Loucy (cell line): Measurements from ENCODE around the gene NUTM2B.
"Not testable (repeated sequence)": the region's sequence is repeated elsewhere in the genome, so short reads cannot be mapped to it uniquely, and the experiment has no call there.

Experiments
- H2AFZ ChIP-seq: fragments of 200-600 bp; sonication (generic); 2 replicates; pipeline ENCODE4 v1.6.0; 2016; ENCODE audit warnings: antibody characterized with exemption, mild to moderate bottlenecking, low read length, moderate library complexity
- H3F3A ChIP-seq: fragments of 200-600 bp; 2 replicates; pipeline ENCODE4 v1.6.0; 2016; ENCODE audit warnings: antibody characterized with exemption, low read depth, mild to moderate bottlenecking
- H3K27me3 ChIP-seq: fragments of 200-600 bp; sonication (generic); 2 replicates; pipeline ENCODE4 v1.6.1; 2014; ENCODE audit warnings: low read length, mild to moderate bottlenecking; ENCODE audit not compliant: insufficient read depth, poor library complexity, severe bottlenecking
- H3K36me3 ChIP-seq: fragments of 200-600 bp; sonication (generic); 2 replicates; pipeline ENCODE4 v1.6.1; 2016; ENCODE audit warnings: low read length; ENCODE audit not compliant: insufficient read depth
- H3K4me1 ChIP-seq: fragments of 200-600 bp; sonication (generic); 2 replicates; pipeline ENCODE4 v1.5.1; 2014; ENCODE audit warnings: low read length, mild to moderate bottlenecking; ENCODE audit not compliant: insufficient read depth, poor library complexity, severe bottlenecking
- H3K4me2 ChIP-seq: fragments of 200-600 bp; sonication (generic); 2 replicates; pipeline ENCODE4 v1.6.0; 2014; ENCODE audit warnings: antibody characterized with exemption, low read length, low read depth, mild to moderate bottlenecking; ENCODE audit not compliant: poor library complexity, severe bottlenecking
- H3K4me3 ChIP-seq: fragments of 200-600 bp; sonication (generic); 2 replicates; pipeline ENCODE4 v1.5.1; 2014; ENCODE audit warnings: low read length, mild to moderate bottlenecking, mixed read lengths; ENCODE audit not compliant: poor library complexity, severe bottlenecking
- H3K79me2 ChIP-seq: fragments of 200-600 bp; sonication (generic); 2 replicates; pipeline ENCODE4 v1.6.1; 2014; ENCODE audit warnings: low read length; ENCODE audit not compliant: insufficient read depth
- H3K9ac ChIP-seq: fragments of 200-600 bp; sonication (generic); 2 replicates; pipeline ENCODE4 v1.6.0; 2014; ENCODE audit warnings: mild to moderate bottlenecking, low read depth, low read length, moderate library complexity; ENCODE audit not compliant: poor library complexity, severe bottlenecking
- H3K9me2 ChIP-seq: fragments of 200-600 bp; sonication (generic); replicated peaks from 2 replicates; pipeline ENCODE4 v1.6.1; 2016; ENCODE audit warnings: low read depth, low read length, mixed read lengths
- H3K9me3 ChIP-seq: fragments of 200-600 bp; sonication (generic); 2 replicates; pipeline ENCODE4 v1.6.1; 2014; ENCODE audit warnings: mild to moderate bottlenecking, antibody characterized with exemption, low read length, low read depth; ENCODE audit not compliant: insufficient read depth
- H4K20me1 ChIP-seq: fragments of 200-600 bp; sonication (generic); 2 replicates; pipeline ENCODE4 v1.6.0; 2014; ENCODE audit warnings: antibody characterized with exemption, low read length, mild to moderate bottlenecking; ENCODE audit not compliant: insufficient read depth, poor library complexity, severe bottlenecking

NUTM2B gene, protein sequence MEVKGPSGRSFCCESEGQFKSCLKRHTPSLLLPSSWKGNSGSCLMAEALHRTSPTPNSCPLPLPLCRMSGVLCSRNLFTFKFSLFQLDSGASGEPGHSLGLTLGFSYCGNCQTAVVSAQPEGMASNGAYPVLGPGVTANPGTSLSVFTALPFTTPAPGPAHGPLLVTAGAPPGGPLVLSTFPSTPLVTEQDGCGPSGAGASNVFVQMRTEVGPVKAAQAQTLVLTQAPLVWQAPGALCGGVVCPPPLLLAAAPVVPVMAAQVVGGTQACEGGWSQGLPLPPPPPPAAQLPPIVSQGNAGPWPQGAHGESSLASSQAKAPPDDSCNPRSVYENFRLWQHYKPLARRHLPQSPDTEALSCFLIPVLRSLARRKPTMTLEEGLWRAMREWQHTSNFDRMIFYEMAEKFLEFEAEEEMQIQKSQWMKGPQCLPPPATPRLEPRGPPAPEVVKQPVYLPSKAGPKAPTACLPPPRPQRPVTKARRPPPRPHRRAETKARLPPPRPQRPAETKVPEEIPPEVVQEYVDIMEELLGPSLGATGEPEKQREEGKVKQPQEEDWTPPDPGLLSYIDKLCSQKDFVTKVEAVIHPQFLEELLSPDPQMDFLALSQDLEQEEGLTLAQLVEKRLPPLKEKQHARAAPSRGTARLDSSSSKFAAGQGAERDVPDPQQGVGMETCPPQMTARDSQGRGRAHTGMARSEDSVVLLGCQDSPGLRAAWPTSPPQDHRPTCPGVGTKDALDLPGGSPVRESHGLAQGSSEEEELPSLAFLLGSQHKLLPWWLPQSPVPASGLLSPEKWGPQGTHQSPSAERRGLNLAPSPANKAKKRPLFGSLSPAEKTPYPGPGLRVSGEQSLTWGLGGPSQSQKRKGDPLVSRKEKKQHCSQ

DNA sequence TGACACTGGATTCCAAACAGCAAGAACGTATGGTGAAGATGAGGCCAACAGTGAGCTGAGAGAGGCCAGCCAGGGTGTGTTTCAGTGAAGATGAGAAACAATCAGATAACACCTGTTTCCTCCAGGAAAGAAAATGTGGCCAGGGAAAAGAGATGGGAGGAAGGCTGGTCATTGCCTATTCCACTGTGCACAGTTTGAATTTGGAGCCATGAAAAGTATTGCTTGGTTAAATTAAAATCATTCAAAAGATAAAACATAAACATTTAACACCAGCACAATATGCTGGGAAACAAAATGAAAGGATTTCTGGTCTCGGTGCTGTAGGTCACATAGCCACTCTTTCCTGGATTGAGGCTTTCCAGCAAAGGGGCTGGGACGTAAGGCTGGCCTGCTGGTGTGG lies at the start of gene NUTM2B:
Gene NUTM2B, plus strand, starts transcription at position 301 of the 400 bp plus-strand sequence. CDS start 383 bp downstream, outside the sequence.
- not testable (repeated sequence) for H3K36me3 ChIP-seq, H3K4me3 ChIP-seq, H3K9me3 ChIP-seq, H3K79me2 ChIP-seq, H3K27me3 ChIP-seq, H3K9ac ChIP-seq, H4K20me1 ChIP-seq, H3F3A ChIP-seq, H3K9me2 ChIP-seq, H3K4me2 ChIP-seq, H3K4me1 ChIP-seq, H2AFZ ChIP-seq

DNA sequence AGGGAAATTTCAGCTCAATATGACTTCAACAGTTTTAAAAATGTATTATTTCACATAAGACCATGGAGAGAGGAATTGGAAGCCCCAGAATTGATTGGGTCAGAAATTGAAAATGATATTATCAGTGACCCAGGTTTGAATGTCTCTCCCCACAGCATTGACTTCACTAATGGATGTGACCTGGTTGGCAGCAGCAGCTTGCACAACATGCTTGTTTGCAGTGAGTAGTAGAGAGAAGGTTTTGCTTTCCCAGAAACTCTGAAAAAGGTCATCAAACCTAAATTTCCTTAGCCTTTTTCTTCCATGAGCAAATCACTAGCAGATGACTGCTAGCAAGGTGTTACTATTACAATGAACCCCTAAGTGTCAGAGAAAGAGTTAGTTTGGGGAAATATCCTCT lies 39.7 kb upstream of the NUTM2B start:
- not testable (repeated sequence) for H3K4me1 ChIP-seq, H3K27me3 ChIP-seq, H4K20me1 ChIP-seq, H3K9me2 ChIP-seq, H3K9me3 ChIP-seq, H3K4me3 ChIP-seq, H2AFZ ChIP-seq, H3K36me3 ChIP-seq, H3K4me2 ChIP-seq, H3K9ac ChIP-seq, H3F3A ChIP-seq, H3K79me2 ChIP-seq

DNA sequence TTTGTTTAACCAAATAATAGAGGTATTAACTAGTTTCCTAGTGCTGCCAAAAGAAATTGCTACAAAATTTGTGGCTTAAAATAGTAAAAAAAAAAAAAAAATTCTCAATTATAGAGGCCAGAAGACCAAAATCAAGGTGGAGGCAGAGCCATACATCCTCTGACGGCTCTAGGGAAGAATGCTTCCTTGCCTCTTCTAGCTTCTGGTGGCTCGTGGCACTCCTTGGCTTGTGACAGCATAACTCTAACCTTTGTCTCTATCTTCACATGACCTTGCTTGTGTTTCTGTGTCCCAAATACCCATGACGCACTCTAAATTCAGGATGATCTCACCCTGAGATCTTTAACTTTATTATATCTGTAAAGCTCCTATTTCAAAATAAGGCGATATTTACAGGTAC lies 38.3 kb upstream of the NUTM2B start:
- not testable (repeated sequence) for H4K20me1 ChIP-seq, H2AFZ ChIP-seq, H3K27me3 ChIP-seq, H3K79me2 ChIP-seq, H3K9me2 ChIP-seq, H3F3A ChIP-seq, H3K4me2 ChIP-seq, H3K9ac ChIP-seq, H3K4me1 ChIP-seq, H3K36me3 ChIP-seq, H3K4me3 ChIP-seq, H3K9me3 ChIP-seq

DNA sequence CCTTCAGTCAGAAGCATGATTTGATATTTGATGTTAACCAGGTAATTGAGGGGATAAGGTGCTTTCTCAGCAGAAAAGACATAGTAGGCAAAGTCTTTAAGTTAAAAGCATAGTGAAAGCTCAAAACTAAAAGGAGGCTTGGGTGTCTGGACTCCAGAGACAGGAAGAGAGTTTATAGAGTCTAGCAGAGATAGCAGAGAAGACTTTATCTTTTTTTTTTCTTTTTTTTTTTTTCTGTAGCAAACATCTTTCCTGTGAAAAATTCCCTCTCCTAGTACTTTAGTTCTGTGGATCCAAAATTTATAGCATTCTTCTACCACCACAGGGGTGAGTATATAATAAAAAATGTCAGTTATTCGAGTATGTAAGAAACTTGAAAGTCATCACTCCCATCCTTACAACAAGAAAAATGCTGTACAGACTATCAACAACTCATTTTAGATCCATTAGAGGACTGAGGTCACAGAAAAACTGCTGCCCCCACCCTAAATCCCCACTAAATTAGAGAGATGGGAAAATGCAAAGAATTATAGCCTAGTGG lies 33.7 kb upstream of the NUTM2B start:
- H3K36me3 ChIP-seq, H3K4me3 ChIP-seq, H2AFZ ChIP-seq, H3K27me3 ChIP-seq, H3K9me3 ChIP-seq, H3K79me2 ChIP-seq, H3F3A ChIP-seq, H3K9ac ChIP-seq, H3K4me2 ChIP-seq, H4K20me1 ChIP-seq, H3K4me1 ChIP-seq, H3K9me2 ChIP-seq: not testable (repeated sequence)

DNA sequence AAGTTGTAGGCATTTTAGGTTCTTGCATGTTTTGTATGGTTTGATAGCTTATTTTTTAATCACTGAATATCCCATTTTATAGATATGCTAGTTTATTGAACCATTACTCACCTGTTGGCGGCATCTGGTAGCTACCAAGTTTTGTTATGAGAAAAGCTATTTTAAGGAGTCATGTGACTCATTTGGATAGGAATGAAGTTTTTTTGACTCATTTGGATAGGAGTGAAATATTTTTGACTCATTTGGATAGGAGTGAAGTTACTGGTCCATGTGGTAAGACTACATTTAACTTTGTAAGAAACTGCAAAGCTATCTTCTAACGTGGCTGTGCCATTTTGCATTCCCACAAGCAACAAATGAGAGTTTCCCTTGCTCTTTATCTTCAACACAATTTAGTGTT lies 28.1 kb upstream of the NUTM2B start:
- not testable (repeated sequence) for H3F3A ChIP-seq, H3K27me3 ChIP-seq, H3K36me3 ChIP-seq, H4K20me1 ChIP-seq, H3K4me2 ChIP-seq, H3K79me2 ChIP-seq, H2AFZ ChIP-seq, H3K9me2 ChIP-seq, H3K9me3 ChIP-seq, H3K4me3 ChIP-seq, H3K9ac ChIP-seq, H3K4me1 ChIP-seq

DNA sequence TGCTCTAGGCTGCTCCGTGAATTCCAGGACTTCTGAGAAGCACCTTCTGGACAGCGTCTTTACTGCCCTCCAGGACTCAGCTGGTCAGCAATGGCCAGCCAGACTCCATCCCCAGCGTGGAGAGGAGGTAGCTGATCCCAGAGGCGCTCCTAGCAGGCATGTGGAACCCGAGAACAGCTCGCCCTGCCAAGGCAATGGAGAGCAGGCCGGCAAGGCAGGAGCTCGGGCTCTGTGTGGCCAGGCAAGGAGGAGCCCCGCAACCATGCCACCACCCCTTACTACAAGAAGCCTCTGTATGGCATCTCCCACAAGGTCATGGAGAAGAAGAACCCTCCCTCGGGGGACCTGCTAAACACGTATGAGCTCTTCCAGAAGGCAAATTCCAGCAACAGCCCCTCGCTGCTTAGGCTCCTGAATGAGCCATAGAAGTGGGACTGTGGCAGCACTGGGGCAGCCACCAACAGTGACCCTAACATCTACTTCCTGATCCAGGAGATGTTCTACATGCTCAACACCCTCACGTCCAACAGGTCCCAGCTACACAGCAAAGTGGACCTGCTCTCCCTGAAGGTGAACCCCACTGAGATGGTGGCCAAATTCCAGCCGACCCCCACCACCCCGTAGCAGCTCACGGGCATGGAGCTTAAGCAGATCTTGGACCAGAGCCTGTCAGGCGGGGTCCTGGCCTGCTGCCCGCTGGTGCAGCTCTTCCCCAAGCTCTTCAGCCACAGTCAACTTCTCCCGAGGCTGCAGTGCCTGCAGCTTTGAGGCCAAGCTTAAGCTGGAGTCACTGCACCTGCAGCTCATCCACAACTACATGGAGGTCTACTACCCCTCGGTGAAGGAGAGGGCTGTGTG lies 19.8 kb upstream of the NUTM2B start:
- H3K79me2 ChIP-seq, H2AFZ ChIP-seq, H3K4me2 ChIP-seq, H3K27me3 ChIP-seq, H3K9ac ChIP-seq, H4K20me1 ChIP-seq, H3K9me2 ChIP-seq, H3K36me3 ChIP-seq, H3F3A ChIP-seq, H3K9me3 ChIP-seq, H3K4me1 ChIP-seq, H3K4me3 ChIP-seq: not testable (repeated sequence)
